GM19238 (cell line): ENCODE results near the gene CLIC3.

Source experiments
- DNase-seq: peaks from one replicate; pipeline ENCODE4 v3.0.0; 2011; ENCODE audit warnings: low spot score; ENCODE audit not compliant: insufficient read length

CLIC3 gene

GRCh38 chr9:137001857-137002645 is 5.7 kb upstream of the CLIC3 start:
- DNase-seq, result no peak

GRCh38 chr9:137000177-137000930 is 4.0 kb upstream of the CLIC3 start:
- DNase-seq, result peak; percentile 89

GRCh38 chr9:136997830-136998234 is 1.5 kb upstream of the CLIC3 start:
- DNase-seq, result no peak

- DNase-seq, result no peak
Measured at GRCh38 chr9:136997371-136997770, 1.0 kb upstream of the CLIC3 start.

- DNase-seq, result no peak
Measured at GRCh38 chr9:136995772-136996311, 526 bp downstream of the CLIC3 start.

- DNase-seq, result no peak
Measured at GRCh38 chr9:136995362-136995761, 1.0 kb downstream of the CLIC3 start.

- no peak for DNase-seq
Measured at GRCh38 chr9:136994888-136995230, 1.5 kb downstream of the CLIC3 start.

- DNase-seq, result no peak
Measured at GRCh38 chr9:136994180-136994887, 2.0 kb downstream of the CLIC3 start.

- no peak for DNase-seq
Measured at GRCh38 chr9:136992819-136993369, 3.5 kb downstream of the CLIC3 start.

GRCh38 chr9:136991993-136992818 is 4.2 kb downstream of the CLIC3 start, which contains the start of gene PAXX:
TSS of gene PAXX (plus strand) at chr9:136992422. CDS start at chr9:136992444, 22 bp downstream.
- peak; percentile 100 for DNase-seq

GRCh38 chr9:136990242-136990911 is 6.0 kb downstream of the CLIC3 start:
- no peak for DNase-seq

GRCh38 chr9:136988872-136989271 is 7.5 kb downstream of the CLIC3 start:
- DNase-seq, result no peak

- no peak for DNase-seq
Measured at GRCh38 chr9:136985853-136986252, 10.5 kb downstream of the CLIC3 start.

GRCh38 chr9:136985027-136985602 is 11.3 kb downstream of the CLIC3 start:
- DNase-seq, result no peak

- no peak for DNase-seq
Measured at GRCh38 chr9:136984464-136985026, 11.8 kb downstream of the CLIC3 start.

GRCh38 chr9:136983656-136984314 is 12.6 kb downstream of the CLIC3 start:
- no peak for DNase-seq

GRCh38 chr9:136983167-136983566 is 13.2 kb downstream of the CLIC3 start:
- DNase-seq, result no peak

GRCh38 chr9:136982232-136983051 is 13.9 kb downstream of the CLIC3 start, which contains the start of gene LCNL1:
TSS of gene LCNL1 (plus strand) at chr9:136982993. CDS start at chr9:136983587, 594 bp downstream.
- no peak for DNase-seq
